Dedifferentiated amniotic fluid mesenchymal stem cell (primary cell): ENCODE data around the gene MYORG.
"Not testable (repeated sequence)": the region's sequence is repeated elsewhere in the genome, so short reads cannot be mapped to it uniquely, and the experiment has no call there.

ENCODE experiments used
- DNase-seq: peaks from one replicate; pipeline ENCODE4 v3.0.0-alpha.2; 2016; ENCODE audit errors: extremely low spot score

Gene MYORG

DNA sequence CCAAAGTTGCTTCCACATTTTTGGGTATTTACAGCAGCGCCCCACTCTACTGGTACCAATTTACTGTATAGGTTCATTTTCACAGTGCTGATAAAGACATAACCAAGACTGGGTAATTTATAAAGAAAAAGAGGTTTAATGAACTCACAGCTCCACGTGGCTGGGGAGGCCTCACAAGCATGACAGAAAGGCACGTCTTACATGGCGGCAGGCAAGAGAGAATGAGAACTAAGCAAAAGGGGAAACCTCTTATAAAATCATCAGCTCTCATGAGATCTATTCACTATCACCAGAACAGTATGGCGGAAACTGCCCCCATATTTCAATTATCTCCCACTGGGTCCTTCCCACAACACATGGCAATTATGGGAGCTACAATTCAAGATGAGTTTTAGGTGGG, 7.9 kb downstream of the MYORG start:
- not testable (repeated sequence) for DNase-seq

DNA sequence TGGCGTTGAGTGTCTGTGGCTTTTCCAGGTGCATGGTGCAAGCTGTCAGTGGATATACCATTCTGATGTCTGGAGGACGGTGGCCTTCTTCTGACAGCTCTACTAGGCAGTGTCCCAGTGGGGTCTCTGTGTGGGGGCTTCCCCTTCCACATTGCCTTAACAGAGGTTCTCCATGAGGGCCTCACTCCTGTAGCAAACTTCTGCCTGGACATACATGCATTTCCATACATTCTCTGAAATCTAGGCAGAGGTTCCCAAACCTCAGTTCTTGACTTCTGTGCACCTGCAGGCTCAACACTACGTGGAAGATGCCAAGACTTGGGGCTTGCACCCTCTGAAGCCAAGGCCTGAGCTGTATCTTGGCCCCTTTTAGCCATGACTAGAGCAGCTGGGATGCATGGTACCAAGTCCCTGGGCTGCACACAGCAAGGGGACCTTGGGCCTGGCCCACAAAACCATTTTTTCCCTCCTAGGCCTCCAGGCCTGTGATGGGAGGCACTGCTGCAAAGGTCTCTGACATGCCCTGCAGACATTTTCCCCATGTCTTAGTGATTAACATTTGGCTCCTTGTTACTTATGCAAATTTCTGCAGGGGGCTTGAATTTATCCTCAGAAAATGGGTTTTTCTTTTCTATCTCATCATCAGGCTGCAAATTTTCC, 8.8 kb downstream of the MYORG start:
- DNase-seq = not testable (repeated sequence)

DNA sequence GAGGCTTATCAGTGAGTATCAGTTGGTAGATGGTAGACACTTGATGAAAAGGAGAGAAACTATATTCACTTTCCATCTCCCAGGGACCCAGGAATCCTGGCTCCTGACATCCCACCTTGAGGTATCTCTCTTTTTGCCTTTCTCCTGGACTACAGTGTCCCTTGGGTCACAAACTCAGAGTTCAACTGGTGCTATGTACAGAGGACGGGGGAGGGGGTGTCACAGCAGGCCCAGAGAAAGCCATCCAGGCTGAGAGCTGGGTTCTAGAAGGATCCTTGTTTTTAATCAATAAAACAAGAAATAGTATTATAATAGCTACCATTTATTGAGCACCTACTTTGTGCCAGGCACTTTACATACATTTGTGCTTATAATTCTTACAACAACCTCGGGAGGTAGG, 10.3 kb downstream of the MYORG start:
- DNase-seq = no peak

DNA sequence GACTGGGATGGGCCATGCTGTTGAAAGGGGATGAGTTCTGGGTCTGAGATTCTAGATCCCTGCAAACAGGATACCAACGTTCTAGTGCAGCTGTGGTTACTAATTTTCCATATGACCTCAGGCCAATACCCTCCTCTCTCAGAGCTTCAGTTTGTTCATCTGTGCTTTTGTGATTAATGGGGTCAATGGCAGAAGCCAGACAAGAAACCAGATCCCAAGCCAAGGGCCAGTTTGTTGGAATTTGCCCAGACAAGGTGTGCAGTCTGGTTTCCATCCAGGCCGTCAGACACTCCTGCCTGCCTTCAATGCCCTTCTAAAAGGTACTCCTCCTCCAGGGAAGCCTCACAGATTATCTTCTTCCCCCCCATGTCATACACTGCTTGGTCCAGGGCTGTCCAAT, 11.4 kb downstream of the MYORG start:
- no peak for DNase-seq

DNA sequence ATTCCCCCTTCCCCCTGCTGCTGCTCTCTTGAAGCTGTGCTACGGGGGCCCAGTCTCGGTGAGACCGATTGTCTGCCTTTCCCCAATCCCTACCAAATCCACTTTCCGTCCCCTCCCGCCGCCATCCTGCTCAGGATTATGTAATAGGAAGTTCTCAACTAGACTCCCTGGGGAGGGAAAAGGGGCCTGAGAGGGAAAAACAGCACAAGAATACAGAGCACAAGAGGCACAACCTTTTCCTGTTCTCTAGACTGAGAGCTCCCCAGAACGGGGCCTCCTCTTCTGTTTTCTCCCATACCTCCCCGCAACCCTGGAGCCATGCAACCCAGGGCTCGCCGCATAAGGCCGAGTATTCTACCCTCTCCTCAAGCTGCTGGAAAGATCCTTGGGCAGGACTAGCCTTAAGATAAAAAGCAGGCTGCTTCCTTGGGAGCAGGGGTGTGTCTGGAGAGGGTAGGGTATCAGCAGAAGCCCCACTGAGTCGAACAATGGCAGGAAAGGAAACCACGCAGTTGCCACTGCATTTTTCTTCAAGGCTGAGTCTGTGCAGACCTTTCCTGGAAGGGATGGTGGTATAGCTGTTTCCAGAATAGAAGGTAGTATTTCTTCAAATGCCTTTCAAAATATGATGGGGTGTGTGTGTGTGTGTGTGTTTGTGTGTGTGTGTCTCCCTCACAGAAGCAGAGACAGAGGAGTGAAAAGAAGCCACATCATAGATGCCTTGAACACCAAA, 12.9 kb downstream of the MYORG start:
- no peak for DNase-seq

DNA sequence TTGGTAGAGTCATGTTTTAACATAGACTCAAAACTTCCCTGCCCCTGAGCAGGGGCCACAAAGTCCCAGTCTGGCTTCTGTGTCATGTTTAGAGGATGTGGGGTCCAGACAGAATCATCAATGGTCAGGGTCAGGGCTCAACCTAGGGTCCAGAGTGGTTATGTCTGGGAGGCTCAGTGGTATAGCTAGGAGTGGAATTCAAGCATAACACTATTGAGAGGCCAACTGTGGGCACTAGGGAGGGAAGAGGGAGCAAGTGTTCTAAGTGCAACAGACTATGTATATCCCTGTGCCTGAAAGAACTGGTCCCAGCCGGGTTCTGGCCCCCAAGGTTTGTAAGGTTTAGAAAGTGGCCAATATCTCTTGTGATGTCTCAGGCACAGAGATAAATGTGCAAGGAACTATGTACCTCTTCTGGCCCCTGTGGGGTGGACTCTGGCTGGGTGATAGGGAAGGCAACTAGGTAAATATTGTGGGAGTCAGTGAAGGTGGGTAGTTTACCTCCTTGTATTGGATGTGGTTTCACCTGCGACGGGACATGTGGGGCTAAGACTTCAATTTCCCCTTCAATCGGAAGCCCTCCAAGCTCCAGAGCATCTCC, 14.0 kb downstream of the MYORG start:
- DNase-seq = no peak

DNA sequence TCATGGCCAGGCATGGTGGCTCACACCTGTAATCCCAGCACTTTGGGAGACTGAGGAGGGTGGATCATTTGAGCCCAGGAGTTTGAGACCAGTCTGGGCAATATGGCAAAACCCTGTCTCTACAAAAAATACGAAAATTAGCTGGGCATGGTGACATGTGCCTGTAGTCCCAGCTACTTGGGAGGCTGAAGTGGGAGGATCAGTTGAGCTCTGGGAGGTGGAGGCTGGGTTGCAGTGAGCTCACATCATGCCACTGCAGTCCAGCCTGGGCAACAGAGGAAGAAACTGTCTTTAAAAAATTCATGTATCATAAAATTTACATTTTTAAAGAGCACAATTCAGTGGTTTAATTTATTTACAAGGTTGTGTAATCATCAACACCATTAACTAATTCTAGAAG, 23.7 kb downstream of the MYORG start:
- DNase-seq = not testable (repeated sequence)

DNA sequence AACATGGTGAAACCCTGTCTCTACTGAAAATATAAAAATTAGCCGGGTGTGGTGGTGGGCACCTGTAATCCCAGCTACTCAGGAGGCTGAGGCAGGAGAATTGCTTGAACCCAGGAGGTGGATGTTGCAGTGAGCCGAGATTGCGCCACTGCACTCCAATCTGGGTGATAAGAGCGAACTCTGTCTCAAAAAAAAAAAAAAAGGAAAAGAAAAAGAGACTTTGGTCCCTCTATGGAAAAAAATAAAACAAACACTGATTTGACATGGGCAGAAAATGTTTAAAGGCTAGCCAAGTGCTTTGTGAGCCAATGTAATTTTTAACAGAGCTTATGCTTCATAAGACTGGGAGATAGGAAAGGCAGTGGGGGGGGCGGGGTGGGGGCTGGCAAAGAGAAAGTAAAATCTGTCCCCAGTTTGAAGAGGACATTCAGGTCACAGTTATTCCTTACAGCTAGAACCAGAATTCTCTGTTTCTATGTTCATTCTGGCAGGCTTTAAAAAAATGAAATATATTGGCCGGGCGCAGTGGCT, 24.5 kb downstream of the MYORG start:
- DNase-seq = not testable (repeated sequence)

DNA sequence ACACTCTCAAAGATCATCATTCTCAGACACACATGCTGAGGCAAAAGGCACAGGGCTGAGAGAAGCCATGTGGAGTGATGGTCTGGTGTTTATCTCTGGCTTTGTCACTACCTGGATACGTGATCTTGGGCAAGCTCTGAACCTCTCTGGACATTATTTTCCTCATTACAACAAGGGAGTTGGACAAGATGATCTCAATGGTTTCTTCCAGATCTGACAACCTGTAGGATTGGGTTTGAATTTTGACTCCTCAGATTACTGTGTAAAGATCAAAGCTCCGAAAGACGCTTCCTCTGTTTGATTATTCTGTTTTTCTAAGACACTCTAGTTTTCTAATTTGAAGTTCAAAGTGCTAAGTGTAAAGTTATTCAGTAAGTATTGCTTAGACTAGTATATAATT, 27.4 kb downstream of the MYORG start:
- DNase-seq = no peak

DNA sequence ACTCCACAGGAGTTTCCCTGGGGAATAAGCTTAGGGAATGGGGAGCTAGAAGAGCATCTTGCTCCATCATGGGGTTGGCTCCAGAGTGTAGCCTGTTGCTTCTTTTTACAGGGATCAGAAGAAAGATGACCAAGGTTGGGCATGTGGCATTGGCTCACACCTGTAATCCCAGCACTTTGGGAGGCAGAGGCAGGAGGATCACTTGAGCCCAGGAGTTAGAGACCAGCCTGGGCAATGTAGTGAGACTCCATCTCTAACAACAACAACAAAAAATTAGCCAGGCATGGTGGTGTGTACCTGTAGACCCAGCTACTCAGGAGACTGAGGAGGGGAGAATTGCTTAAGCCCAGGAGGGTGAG, 28.9 kb downstream of the MYORG start:
- DNase-seq = no peak

DNA sequence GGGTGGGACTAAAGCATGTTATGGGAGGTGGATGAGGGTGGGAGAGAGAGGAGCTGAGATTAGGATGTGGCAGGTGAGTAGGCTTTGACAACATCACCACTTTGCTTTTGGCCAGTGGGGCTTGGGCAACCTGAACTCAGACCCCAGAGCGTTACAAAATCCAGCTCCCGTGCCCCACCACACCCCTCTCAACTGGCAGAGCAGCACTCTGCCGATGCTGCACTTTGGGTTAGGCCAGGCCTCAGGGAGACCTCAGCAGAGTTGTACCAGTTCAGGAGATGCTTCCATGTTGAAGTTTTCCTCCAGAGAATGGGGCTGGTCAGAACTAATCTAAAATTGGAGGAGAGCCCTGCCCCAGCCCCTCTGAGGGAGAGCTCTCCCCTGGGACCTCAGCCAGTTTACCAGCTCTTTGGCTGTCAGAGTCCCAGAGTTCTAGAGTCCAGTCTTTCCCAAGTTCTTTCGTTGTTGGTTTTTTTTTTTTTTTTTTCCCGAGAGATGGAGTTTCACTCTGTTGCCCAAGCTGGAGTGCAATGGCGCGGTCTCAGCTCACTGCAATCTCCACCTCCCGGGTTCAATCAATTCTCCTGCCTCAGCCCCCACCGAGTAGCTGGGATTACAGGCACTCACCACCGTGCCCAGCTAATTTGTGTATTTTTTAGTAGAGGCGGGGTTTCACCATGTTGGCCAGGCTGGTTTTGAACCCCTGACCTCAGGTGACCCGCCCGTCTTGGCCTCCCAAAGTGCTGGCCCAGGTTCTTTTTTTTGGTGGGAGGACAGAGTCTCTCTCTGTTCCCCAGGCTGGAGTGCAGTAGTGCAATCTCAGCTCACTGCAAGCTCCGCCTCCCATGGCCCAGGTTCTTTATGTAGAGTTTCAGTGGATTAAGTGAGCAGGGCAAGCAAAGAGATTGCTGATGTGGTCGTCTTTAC, 29.6 kb downstream of the MYORG start:
- no peak for DNase-seq

DNA sequence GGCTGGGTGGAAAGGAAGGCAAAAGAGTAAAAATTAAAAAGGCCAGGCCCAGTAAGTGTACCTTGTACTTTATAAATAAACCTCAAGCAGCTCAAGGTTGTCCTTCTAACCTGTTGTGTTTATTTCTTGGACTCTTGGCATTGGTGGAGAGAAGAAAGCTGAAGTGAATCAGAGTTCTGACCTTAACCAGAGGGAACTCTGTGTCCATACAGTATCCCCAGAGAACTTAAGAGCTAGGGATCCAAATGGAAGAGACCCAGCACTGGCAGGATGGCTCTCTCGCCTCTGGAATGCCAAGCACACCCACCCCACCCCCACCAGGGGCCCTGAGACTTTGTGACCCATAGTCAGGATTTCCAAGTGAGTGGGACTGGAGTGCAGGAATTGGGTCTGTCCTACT, 33.1 kb downstream of the MYORG start:
- DNase-seq = no peak

DNA sequence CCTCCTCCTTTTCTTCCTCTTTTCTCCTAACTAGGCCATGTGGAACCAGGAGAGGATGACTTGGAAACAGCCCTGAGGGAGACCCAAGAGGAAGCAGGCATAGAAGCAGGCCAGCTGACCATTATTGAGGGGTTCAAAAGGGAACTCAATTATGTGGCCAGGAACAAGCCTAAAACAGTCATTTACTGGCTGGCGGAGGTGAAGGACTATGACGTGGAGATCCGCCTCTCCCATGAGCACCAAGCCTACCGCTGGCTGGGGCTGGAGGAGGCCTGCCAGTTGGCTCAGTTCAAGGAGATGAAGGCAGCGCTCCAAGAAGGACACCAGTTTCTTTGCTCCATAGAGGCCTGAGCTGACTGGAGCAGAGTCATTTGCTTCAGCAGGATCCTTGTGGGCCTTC, 33.6 kb downstream of the MYORG start:
- DNase-seq = no peak

DNA sequence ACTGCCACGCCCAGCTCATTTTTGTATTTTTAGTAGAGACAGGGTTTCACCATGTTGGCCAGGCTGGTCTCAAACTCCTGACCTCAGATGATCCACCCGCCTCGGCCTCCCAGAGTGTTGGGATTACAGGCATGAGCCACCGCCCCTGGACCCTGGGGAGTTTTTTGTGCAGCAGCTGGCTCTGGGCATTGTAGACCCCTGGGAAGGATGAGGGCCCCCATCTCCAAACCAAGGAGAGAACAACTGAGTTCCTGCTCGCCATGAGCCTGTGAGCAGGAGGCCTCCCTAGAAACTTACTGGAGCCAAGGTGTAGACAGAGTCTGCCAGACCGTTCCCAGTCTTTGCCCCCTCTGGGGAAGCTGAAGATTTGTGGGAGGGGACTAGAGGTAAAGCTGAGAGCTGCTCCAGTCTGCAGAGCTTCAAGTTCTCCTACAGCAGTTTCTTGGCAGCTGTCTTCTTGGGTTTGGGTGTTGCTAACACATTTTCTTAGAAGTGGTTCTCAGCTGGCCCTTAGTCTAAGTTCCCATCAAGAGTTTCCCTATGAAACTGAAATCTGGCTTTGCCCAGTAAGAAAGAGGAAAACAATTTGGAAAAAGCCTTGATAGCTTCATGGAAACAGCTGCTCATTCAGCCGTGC, 34.9 kb downstream of the MYORG start:
- DNase-seq = no peak

DNA sequence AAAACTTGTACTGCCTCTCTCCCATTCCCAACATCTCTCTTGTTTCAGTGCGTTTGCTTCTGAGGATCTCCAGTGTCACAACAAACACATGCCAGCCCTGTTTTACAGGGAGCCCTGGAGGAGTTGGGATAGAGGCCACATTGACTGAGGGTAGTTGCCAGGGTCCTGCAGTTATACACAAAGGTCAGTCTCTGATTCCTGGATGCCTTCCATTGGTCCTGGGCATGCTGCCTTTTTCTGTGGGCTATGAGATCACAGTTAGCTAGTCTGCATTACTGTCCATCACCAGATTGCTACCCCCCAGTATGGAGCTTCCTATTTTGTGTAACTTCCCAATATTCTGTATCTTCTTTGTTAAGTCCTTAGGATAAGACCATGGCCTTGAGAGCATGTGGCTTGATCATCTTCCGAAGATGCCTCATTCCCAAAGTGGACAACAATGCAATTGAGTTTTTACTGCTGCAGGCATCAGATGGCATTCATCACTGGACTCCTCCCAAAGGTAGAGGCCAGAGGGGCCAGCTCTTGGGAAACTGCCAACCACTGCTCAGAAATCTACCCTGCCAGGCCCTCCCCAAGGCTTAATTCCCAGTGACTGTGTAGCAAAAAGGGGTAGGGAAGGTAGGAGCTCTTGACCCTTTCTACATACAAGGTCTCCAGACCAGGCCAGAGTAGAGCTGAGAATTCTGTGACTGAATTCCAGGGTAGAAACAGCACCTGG, 37.9 kb downstream of the MYORG start:
- no peak for DNase-seq

DNA sequence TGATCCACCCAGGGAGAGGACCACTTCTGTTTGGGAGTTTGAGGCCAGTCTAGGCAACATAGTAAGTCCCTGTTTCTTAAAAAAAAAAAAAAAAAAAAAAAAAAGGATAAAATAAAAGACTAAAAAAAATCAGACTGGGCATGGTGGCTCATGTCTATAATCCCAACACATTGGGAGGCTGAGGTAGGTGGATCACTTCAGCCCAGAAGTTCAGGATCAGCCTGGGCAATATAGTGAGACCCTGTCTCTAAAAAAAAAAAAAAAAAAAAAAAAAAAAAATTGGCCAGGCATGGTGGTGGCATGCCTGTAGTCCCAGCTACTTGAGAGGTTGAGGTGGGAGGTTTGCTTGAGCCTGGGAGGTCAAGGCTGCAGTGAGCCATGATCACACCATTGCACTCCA, 38.6 kb downstream of the MYORG start:
- DNase-seq = not testable (repeated sequence)

DNA sequence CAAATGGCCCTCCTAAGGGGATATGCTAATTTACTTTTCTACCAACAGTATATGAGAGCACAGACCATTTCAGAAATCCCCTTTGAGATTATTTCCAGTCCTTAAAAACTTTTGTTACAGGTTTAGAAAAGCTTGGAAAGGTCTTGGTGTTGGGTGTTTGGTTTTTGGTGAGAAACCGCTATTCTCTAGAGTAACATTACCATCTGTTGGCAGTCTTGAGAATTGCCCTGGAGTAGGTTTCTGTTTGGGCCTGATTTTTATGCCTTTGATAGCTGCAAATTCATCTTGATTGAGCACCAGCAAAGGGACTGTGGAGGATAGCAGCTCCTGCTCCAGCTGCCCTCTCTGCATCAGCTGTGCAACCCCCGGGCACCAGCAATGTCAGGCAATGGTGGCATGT, 39.3 kb downstream of the MYORG start:
- no peak for DNase-seq

DNA sequence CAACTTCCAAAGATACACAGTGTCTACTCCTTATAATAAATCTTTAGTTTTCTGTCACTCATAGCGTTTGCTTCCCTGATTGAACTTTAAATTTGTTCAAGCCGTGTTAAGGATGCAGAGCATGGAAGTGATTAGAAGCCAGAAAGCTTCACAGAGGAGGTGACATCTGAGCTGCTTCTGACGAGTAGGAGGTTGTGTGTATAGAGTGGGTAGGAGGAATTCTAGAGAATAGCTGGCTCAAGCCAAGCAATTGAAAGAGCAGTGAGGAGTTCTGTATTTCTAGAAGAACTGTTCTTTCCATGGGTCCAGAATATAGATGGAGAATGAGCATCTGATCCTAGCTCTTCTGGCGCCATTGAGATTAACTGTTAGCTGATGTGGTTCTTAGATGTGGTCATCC, 41.3 kb downstream of the MYORG start:
- DNase-seq = no peak

DNA sequence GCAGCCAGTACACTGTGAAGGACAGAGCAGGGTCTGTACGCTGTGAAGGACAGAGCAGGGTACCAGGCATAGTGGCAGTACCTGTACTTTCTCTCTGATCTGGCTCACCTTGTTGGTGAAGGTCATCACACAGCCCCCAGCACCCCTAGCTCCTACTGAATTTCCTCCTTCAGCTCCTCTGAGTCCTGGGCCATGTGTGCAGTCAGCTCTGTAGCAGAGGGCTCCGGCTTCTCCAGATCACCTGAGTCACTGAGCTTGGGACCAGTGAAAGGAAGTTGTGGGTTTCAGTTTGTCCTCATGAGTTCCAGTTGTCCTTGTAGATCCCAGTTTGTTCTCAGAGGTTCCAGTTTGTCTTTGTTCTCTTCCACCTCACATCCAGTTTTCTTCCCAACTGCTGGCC, 41.8 kb downstream of the MYORG start:
- no peak for DNase-seq

DNA sequence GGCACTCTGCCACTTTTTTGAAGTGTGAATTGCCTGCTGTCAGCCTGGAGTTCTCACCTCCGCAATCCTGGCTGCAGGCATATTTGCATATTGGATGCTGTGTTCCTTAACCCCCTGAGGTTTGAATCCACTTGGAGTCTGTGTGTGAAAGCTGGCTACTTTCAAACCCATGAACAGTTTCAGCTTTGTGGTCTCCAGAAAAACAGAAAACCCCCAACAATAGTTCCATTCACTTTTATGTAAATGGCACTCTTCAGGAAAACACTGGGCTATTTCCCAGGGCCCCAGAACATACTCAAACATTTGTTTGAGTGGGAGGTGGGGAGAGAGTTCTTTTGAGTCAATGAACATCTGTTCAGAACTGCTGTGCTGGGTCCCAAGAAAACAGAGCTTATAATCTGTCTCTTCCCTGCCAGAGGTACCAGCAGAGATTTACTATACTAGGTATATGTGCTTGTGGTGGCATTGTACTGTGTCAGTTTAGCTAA, 42.3 kb downstream of the MYORG start:
- no peak for DNase-seq

DNA sequence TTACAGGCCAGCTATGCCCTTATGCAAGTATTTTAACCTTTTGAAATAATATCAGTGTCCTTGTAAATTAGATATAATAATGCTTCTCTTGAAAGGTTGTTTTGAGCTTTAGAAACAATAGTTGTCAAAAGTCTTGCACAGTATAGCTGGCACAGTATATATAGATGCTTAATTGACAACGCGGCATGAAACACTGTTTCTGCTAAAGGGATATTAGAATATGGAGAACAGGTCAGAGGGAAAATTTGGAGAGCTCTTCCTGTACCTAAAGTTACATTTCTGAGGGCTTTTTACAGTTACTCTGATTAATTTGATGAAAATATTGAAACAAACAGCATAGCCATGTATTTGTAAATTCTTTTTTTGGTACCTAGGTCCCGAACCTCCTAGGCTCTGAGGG, 42.9 kb downstream of the MYORG start:
- DNase-seq = no peak
